Activated CD4-positive, alpha-beta T cell treated with anti-CD3 and anti-CD28 coated beads for 1 hour (primary cell): ENCODE data around the gene DNAJC4.

Experiments
- DNase-seq: peaks from one replicate; pipeline ENCODE4 v3.0.0-alpha.2; 2020

Gene DNAJC4

DNA sequence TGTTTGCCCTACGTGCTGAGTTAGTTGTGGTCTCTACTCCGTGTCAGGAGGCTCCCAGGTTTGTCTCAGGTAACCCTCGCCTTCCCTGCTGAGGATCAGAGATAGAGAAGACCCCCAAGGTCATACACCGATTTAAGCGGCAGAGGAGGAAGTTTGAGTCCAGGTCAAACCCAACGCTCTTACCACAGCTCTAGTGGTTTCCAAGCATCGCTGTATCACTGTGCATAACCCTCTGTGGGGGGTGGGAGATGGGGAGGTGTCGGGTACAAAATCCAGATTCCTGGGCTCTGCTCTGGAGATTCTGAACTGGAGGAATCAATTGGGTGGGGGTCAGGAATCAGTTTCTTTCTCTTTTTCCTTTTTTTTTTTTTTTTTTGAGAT lies 627 bp downstream of the DNAJC4 start:
- no peak for DNase-seq

DNA sequence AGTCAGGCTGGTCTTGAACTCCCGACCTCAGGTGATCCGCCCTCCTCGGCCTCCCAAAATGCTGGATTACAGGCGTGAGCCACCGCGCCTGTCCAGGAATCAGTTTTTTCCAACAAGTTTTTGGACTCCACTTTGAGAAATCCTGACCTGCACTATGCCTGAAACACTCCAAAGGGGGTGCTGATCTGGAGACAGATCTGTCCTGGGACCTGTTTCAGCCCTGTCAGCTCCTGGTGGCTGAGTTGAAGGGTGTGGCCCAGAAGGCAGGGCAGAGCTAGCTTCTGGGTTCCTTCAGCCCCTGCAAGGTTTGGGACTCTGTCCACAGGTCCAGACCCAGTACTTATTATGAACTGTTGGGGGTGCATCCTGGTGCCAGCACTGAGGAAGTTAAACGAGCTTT lies 1.2 kb downstream of the DNAJC4 start:
- DNase-seq = no peak

DNA sequence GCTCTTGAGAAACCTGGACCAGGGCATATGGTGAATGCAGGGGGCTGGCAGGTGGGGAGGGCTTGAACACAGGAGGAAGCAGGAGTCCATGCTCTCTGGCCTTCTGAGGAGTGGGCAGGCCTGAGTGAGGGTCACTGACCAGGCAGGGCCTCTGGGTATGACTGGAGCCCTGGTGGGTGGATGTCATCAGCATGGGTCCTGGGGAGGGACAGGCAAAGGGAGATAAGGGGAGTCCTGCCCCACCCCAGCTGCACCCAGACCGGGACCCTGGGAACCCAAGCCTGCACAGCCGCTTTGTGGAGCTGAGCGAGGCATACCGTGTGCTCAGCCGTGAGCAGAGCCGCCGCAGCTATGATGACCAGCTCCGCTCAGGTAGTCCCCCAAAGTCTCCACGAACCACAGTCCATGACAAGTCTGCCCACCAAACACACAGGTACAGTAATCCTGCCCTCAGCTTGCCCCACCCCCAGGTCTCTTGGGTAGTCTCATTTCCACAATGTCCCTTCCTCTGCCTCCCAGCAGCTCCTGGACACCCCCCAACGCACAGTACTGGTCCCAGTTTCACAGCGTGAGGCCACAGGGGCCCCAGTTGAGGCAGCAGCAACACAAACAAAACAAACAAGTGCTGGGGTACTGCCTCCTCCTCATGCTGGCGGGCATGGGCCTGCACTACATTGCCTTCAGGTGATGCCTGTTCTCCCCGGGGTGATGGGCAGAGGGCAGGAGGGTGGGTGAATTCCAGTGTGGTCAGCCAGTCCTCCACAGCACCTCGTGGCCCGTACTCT lies 2.0 kb downstream of the DNAJC4 start:
- no peak for DNase-seq

DNA sequence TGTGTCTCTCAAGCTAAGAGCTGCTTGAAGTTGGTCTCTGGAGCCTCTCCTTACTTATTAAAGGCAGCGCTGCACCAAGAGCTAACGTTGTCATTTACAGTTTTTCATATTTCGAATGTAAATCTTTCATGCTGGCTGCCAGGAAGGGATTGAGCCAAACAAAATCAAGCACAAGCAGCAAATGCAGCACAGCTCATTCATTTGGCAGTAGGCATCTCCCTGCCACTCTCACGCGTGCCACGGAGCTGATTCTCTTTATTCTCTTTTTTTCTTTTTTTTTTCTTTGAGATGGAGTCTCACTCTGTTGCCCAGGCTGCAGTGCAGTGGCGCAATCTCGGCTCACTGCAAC lies 2.6 kb downstream of the DNAJC4 start:
- DNase-seq = no peak

DNA sequence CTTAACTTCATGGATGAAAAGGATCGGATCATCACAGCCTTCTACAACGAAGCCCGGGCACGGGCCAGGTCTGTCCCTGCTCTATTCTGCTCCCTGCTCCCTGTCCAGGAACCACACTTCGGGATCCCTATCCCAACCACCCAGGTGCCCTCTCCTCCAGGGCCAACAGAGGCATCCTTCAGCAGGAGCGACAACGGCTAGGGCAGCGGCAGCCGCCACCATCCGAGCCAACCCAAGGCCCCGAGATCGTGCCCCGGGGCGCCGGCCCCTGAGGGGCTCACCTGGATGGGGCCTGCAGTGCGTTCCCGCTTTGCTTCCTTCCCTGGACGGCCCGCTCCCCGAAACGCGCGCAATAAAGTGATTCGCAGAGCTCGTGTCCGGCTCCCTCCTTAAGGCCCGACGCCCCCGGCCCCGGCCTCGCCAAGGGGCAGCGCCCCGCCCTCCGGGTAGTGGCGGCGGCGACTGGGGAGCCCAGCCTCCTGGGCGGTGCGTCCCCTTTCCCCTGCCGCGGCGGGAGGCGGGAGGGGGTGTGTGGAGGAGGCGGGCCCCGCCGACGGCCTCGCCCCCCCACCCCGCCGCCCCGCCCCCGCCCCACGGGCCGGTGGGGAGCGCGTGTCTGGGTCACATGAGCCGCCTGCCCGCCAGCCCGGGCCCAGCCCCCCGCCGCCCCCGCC lies 3.7 kb downstream of the DNAJC4 start, which contains the start of gene VEGFB:
TSS of gene VEGFB (plus strand) at position 672 of the 674 bp plus-strand sequence. CDS start 250 bp downstream, outside the sequence.
- peak; percentile 64 for DNase-seq

DNA sequence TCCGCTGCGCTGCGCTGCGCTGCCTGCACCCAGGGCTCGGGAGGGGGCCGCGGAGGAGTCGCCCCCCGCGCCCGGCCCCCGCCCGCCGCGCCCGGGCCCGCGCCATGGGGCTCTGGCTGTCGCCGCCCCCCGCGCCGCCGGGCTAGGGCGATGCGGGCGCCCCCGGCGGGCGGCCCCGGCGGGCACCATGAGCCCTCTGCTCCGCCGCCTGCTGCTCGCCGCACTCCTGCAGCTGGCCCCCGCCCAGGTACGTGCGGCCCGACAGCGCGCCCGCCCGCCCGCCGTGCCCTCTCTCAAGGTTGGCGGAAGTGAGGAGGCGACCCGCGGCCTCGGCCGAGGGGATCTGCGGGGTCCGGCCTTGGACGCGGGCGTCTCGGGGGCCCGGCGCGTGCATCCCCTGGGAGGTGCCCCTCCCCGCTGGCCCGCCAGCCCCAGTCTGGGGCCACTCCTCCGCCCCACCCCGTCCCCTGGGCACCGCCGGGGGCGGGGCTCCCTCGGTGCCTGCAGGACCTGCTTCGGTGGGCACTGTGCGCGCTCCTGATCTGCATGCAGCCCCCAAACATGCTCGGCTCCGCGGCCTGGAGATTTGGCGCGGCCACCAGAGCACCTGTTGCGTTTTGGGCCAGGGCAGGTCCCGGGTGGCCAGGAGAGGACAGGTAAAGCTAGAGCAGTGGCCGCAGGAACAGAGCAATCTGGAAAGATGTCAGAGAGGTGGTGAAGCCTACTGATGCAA lies 4.5 kb downstream of the DNAJC4 start:
- peak; percentile 35 for DNase-seq

GRCh38 chr11:64235437-64236161 lies 5.3 kb downstream of the DNAJC4 start:
- no peak for DNase-seq

DNA sequence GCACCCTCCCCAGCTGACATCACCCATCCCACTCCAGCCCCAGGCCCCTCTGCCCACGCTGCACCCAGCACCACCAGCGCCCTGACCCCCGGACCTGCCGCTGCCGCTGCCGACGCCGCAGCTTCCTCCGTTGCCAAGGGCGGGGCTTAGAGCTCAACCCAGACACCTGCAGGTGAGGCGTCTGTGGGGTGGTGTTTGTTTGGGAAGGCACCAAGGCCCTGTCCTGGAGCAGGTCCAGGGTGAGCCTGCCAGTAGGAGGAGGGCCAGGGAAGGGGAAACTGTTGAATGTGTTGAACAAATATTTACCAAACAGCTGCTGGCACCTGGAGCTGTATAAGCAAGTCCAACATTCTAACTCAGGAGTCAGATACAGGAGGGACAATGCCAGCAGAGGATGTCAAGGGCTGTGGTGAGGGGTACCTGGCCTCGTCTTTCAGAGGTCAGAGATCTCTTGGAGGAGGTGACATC lies 7.2 kb downstream of the DNAJC4 start:
- DNase-seq = no peak

DNA sequence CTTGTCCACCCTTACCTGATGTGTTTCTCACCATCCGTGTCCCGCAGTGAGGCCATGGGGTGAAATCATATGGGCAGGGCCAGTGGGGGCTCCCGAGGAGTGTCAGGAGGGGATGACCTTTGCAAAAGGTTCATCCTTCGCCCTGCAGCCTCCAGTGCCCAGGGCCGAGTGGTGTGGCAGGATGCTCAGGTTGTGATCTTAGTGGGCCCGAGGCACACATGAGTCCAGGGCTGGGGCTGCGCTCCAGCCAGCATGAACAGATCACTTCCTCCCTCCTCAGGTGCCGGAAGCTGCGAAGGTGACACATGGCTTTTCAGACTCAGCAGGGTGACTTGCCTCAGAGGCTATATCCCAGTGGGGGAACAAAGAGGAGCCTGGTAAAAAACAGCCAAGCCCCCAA lies 7.7 kb downstream of the DNAJC4 start:
- DNase-seq = no peak

DNA sequence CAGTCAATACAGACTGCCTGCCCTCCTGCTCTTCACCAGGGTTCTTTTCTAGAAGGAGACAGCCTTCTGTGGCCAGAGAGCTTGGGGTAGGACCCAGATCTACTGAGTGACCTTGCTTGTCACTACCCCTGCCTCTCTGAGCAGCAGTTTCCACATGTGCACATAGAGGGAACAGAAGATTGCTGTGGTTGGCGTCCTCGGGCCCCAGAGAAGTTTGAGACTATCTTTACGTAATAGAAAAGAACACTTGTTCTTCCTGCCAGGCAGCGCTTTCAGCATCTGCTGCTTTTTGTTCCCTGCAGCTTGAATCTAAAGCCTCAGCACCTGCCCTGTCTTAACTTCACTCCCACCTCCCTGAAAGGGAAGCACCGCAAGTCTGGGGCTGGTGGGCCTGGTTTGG lies 8.7 kb downstream of the DNAJC4 start:
- no peak for DNase-seq

- DNase-seq = no peak
These were observed 9.5 kb downstream of the DNAJC4 start for GRCh38 chr11:64239662-64240434.

DNA sequence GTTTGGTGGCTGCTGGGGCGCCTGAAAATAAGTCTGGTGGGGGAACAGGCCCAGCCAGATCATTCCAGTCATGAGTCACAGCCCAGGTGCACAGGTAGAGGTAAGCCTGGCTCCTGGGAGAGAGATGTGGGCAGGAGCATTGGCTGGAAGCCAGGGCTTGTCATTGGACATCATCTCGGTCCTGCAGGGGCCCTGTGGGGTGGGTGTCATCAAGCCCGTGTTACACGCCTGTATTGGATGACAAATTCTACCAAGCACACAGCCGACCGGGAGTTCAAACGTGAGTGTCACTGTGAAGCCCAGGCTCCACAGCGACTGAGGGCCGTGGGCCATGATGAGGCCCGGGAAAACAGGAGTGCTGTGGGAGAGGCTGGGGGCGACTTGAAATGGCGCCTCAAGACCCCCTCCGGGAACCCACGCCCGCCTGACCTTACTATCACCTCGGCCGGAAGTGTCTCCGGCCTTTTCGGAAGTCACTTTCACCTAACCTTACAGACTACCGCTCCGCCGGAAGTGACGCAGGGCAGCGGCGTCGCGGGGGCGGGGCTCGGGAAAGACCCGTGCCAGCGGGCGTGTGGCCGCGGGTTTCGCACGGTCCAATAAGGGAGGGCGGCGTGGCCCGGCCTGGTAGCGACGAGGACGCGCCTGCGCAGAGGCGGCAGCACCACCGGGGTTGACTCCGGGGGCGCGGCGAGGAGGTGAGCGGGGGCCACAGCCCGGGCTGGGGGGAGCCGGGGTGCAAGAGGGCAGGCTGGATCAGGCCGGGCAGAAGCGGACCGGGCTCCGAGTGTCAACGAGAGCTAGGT lies 10.3 kb downstream of the DNAJC4 start, which contains the start of gene FKBP2:
TSS of gene FKBP2 (plus strand) at position 661 of the 806 bp plus-strand sequence. CDS start 1,293 bp downstream, outside the sequence.
- DNase-seq = peak; percentile 98

- DNase-seq = peak; percentile 100
These were observed 10.8 kb downstream of the DNAJC4 start for GRCh38 chr11:64241241-64241490.

DNA sequence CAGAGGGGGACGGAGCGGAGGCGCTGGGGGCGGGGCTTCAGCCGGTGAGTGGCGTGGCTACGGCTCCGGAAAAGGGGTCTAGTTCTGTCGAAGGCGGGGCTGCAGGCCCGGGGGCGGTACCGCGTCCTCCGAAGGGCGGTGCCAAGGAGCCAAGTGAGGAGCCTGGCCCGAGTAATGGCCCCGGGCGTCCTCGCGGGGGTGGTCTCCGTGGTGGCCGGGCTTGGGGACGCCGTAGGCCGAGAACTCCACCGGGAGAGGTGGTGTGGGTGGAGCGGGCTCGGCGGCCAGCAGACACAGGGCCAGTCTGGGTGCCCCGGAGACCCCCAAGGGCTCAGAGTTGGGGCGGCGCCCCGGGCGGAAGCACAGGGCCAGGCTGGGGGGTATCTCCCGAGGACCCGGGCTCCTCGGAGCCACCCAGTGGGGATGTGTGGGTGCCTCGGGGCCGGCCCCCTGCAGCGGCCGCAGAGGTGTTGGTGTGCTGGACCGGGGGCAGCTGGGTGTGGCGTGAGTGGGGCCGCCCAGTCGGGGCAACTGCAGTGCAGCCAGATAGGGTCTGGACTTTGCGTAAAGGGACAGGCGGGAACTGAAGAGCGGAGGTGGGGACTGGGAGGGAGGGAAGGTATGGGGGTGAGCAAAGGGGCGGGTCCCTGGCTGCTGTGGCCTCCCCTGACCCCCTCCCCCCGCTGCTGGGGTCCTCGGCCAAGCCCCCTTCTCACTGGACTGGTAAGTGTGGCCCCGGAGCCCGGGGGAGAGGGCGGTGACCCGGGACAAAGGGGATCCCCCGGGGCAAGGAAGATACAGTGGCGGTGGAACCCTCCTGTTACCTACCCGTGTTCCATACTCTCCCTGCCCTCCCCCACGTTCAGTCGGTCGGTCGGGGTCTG lies 11.4 kb downstream of the DNAJC4 start:
- no peak for DNase-seq

- DNase-seq = no peak
These were observed 13.0 kb downstream of the DNAJC4 start for GRCh38 chr11:64243236-64243854.

GRCh38 chr11:64244107-64244506 lies 13.8 kb downstream of the DNAJC4 start:
- no peak for DNase-seq

DNA sequence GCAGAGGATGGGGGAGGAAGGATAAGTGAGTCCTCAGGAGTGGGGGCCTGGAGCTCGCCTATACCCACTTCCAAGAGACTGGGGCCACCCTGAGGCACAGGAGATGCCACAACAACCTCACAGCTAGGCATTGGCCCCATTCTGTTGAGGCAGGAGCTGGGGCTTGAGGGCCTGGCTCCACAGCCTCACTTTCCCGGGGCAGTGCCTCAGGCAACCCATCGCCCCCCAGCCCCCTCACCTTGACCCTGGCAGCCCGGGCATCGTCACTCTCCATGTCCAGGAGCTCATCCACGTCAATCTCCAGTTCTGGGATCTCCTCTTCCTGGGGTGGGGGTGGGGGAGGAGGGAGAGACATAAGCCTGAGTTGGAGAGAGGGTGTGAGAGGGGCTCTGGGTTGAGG lies 14.6 kb downstream of the DNAJC4 start:
- DNase-seq = no peak

DNA sequence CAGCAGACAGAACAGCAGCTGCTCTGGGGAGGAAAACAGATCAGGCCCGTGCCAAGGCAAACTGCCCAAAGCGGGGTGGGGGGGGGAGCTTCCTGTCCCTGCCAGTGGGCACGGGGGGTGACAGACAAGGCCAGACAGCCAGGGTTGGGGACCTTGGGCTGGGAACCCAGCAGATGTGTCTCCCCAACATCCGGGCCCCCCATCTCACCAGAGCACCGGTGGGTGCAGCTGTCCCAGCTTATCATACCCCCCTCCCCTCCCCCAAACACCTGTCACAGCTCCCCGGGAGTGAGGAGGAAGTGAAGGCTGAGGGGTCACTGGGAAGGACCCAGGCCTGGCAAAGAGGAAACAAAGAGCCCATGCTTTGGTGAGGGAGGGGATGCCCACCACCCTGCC lies 15.1 kb downstream of the DNAJC4 start:
- peak; percentile 19 for DNase-seq

- DNase-seq = peak; percentile 62
These were observed 15.7 kb downstream of the DNAJC4 start for GRCh38 chr11:64245797-64246620.
